GM19397 (cell line): ENCODE results near the gene NRP2.

Experiments used
- ATAC-seq: cut with Tn5 transposase; IDR thresholded peaks from one replicate; pipeline ENCODE4 v1.9.1; 2021; ENCODE audit warnings: mild to moderate bottlenecking, moderate library complexity; ENCODE audit not compliant: unreplicated experiment

NRP2 gene, protein sequence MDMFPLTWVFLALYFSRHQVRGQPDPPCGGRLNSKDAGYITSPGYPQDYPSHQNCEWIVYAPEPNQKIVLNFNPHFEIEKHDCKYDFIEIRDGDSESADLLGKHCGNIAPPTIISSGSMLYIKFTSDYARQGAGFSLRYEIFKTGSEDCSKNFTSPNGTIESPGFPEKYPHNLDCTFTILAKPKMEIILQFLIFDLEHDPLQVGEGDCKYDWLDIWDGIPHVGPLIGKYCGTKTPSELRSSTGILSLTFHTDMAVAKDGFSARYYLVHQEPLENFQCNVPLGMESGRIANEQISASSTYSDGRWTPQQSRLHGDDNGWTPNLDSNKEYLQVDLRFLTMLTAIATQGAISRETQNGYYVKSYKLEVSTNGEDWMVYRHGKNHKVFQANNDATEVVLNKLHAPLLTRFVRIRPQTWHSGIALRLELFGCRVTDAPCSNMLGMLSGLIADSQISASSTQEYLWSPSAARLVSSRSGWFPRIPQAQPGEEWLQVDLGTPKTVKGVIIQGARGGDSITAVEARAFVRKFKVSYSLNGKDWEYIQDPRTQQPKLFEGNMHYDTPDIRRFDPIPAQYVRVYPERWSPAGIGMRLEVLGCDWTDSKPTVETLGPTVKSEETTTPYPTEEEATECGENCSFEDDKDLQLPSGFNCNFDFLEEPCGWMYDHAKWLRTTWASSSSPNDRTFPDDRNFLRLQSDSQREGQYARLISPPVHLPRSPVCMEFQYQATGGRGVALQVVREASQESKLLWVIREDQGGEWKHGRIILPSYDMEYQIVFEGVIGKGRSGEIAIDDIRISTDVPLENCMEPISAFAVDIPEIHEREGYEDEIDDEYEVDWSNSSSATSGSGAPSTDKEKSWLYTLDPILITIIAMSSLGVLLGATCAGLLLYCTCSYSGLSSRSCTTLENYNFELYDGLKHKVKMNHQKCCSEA

GRCh38 chr2:205682239-205682970, at the start of gene NRP2:
Gene NRP2, plus strand, starts transcription at chr2:205682501. Its CDS starts 790 bp downstream, at chr2:205683291.
- ATAC-seq = peak; percentile 68

GRCh38 chr2:205633994-205634393, 48.3 kb upstream of the NRP2 start:
- no peak for ATAC-seq

DNA sequence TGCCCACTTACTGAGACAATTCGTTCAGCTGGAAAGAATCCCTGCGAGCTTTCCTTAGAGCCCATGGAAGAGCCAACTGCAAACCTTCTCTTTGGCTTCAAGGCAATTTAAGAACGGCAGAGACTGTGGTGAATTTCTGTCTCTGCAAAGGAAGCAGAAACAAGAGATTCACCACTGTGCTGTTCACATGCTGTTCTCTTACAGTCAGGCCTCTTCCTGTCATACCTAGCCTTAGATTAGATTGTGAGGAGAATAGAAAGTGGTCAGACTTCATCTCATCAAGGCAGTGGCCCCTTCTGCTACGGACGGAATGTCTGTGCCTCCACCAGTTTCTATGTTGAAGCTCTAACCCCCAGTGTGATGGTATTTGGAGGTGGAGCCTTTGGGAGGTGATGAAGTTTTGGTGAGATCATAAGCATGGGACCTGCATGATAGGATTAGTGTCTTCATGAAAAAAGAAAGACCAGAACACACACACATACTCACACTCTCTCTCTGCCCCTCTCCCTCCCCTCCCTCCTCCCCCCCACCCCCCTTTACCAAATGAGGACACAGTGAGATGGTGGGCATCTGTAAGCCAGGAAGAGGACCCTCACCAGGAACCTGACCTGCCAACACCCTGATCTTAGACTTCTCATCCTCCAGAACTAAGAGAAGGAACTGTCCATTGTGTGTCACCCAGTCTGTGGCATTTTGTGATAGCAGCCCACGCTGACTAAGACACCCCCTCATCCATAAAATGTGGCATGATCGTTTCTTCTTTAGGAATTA, 45.6 kb upstream of the NRP2 start:
- no peak for ATAC-seq

DNA sequence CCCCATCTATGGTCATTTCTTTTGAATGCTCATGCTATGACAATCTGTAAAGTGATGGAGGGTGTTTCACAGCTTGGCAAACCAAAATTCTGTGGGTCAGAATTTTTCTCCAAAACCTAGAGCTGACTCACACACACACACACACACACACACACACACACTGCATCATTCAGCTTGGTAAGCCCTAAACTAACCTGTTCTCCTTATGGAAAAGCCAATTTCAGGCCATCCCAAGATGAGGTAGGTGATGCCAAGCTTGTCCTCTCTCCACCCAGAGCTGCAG, 45.0 kb upstream of the NRP2 start:
- ATAC-seq = no peak

DNA sequence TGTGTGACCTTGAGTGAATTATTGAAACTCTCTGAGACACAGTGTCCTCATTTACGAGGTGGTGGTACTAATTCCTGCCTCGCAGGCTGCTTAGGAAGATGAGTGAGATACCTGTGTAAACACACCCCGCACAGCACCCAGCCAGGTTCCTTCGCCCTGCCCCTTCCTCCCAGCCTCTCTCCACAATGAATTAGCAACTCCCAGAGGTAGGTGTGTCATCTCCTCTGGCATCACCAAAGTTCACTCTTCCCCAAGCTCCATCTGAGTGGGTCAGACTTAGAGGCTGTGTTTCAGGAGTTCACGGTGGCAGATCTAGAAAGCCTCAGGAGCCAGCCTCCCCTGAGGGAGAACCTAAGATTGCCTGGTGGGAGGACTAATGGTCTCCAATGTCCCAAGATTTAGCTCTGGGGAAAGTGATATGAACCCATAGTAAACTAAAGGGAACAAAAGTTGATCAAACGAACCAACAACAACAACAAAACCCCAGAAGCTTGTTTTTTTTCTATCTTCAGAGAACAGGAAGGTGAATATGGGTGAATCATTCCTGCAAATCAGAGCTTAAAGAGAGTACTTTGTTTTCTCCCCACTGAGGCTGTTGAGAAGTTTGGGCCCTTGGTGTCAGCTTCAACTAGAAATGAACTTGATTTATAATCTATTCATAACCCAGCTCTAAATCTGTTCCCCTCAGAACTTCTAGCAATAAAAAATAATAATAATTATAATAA, 44.4 kb upstream of the NRP2 start:
- no peak for ATAC-seq

DNA sequence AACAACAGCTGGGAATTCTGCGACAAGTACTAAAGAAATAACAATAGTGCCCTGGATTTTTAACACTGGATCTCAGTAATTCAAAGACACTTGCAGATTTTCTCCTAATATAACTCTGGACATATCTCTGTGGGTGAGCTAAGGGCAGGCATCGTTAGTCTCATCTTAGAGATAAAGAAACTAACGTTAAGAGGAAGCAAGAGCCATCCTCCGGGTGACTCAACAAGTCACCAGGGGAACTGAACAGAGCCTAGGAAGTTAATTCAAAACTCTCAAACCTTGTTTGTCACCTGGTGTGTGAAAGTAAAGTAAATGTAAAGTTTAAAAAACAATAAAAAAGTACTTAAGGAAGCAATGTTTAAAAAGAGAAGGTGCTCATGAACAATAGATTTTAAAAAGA, 41.6 kb upstream of the NRP2 start:
- ATAC-seq = no peak

GRCh38 chr2:205642599-205643356, 39.5 kb upstream of the NRP2 start:
- ATAC-seq = no peak

DNA sequence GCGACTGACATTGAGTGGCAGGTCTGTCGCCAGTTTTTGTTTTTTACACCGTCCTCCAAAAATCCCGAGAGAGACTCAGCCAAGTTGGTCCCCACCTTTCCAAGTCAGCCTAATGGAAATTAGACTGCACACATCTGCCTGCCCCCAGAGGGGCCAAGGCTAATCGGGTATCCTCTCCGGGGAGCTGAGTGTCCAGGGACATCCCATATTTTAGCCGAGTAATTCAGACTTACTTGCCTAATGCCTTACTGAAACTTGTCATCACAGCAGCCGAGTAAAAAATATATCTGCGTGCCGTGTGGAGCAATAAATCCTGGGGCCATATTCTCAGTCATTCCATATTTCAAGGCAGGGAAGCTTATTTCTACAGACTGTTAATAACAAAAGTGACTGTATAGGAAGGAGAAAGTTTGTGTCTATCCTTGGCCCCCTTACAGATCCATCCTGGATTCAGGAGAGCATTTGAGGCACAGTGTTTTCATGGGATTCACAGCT, 38.9 kb upstream of the NRP2 start:
- no peak for ATAC-seq

DNA sequence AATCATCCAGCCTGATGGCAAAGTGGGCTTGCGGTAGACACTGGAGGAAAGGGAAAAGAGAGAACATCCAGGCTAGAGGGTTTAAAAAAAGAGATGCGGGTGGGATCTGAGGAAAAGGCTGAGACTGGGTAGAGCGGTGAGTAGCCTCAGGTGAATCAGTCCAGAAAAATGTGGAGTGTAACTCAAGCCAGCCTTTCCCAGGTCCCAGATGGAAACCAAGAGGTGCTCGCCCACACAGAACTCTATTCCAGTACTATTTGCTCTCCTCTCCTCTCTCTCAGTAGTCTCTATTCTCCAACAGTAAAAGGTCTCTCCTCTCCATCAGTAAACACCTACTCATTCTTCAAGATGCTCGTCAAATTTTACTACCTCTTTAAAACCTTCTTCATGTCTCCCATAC, 38.3 kb upstream of the NRP2 start:
- ATAC-seq = no peak

GRCh38 chr2:205646680-205647079, 35.6 kb upstream of the NRP2 start:
- ATAC-seq = peak; percentile 98

DNA sequence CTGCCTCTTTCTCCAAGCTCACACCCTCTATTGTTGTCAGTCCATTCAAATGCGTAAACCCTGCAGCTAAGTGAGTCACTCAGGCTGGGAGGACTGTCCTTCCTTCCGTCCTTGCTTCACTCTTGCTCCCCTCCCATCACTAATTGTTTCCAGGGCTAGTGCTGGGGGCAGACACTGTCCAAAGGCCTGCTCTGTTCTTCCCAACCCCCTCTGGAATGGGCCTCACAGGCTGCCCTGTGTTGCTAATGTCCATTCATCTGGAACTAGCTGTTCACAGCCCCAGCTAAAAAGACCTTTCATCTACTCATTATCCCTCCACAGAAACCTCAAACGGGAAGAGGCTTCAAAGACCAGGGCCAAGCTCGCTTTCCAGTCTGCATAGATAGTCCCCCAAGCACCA, 31.9 kb upstream of the NRP2 start:
- ATAC-seq = no peak

DNA sequence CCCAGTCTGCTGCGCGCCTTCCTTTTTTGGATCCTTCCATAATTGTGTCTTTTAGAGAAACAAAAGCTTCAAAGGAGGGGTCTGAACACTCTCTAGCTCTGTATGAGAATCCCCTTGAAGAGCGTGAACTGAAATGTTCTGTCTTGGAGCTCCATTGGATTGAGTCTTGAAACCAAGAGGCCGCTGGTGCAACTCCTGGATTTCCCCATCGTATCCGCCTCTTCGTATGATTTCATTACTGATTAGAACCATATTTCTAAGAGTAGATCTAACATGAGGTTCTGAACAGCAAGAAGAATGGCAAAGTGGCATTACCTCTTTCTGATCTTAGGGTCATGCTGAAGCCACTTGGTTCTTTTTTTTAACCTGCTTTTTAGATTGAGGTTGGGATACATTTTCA, 31.4 kb upstream of the NRP2 start:
- no peak for ATAC-seq

DNA sequence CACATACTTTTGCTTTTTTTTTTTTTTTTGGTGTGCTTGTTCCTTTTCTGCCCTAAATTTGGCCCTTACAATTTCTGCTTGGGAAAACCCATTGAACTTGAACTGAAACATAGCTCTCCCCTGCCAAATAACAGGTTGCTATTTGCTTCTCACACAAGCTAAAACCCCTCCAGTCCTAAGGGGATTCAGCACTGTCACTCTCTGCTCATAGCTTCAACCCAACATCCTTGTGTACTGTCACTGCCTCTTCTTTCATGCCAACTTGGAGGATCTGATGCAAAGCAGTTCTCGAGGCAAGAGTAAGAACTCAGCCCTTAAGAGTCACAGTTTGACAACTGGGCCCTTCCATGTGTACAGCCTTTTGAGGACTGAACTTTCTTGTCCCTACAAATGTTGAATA, 30.6 kb upstream of the NRP2 start:
- no peak for ATAC-seq

GRCh38 chr2:205654878-205655605, 27.3 kb upstream of the NRP2 start:
- no peak for ATAC-seq

DNA sequence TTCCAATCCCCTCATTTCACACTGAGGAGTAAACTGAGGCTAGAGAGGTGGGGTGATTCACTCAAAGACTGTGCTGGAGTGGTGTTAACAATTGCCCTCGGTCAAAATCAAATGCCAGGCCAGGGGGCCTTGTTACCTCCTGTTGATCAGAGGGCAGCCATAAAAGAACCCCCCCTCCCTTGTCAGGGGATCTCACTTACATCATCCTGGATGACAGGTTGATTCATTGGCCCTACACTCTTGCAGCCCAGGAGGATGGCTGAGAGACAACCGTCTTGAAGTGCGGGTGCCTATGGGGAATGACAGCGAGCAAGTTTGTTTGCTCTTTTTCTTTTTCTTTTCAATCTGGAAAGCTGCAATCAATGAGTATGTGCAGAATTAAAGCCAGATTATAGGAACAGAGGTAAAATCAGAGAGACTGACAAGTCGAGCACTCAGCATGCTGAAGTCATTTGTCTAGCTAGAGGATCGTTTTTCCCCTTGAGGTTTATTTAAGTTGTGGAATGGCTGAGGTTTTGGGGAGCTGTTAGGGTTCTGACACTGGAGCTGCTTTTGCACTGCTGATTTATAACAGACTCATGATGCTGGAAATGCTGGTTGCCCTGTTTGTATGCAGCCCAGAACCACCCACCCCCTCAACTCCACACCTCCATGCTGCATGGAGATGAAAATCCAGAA, 26.4 kb upstream of the NRP2 start:
- ATAC-seq = no peak

DNA sequence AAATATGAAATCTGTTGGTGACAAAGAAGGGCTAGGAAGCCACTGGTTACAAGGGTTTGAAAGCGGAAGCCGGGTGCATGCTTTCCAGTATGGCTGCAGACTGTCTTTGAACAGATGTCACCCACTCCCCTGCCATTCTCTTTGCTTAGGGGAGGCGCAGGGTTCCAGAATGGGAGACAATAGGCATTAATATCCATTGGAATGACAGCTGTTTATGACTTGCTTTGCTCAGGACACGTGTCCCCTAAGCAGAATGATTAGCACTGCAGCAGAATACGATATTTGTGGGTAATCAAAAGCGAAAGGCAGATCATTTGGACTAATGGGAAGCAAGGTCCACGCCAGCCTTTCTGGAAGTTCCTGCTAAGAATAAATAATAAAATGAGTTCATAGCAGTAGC, 25.8 kb upstream of the NRP2 start:
- ATAC-seq = no peak

GRCh38 chr2:205656941-205657340, 25.4 kb upstream of the NRP2 start:
- no peak for ATAC-seq

DNA sequence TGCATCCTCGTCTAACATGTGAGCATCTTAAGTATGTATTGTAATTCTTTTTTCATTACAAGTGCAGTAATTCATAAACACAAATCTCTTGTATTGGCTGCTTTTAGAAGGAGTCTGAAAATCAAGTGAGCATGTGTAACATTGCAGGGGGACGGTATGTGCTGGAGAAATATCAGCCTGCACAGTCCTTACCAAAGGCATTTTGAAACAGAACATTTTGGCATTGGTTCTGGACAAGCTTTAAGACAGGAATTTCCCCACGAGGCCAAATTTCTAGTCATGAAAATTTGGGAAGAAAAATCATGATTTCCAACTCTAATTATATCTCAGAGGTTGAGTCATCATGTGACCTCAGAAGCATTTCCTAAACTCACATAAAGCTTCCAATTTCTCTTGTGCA, 24.7 kb upstream of the NRP2 start:
- ATAC-seq = no peak
